Embryonic facial prominence (tissue), 1 donor: Measurements from ENCODE around the gene SMYD3.
A peak's percentile ranks its signal among the peaks of the same experiment; 100 is the strongest.

Experiments
- DNase-seq: peaks from one replicate; pipeline ENCODE4 v3.0.0-alpha.2; 2016; ENCODE audit errors: extremely low spot score

SMYD3 gene

DNA sequence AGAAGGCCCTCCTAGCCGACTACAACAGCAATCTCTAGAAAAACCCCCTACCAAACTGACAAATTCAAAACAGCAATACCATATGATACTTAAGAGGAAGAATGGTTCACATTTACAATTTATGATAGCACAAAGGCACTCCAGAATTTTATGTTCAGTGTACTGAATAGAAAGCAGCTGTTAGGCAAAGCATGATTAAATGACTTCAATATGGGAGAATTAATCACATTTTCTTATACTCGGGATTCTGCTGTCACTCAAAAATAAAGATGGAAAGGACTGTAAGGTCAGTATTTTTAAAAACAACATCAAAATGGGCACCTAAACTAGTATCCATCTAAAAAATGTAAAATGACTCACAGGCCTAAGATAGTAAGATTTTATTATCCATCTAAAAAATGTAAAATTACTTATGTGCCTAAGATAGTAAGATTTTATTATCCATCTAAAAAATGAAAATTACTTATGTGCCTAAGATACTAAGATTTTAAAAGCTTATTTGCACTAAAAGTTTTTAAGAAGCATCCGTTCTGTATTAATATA, 198.5 kb downstream of the SMYD3 start:
- DNase-seq, result peak; percentile 41

DNA sequence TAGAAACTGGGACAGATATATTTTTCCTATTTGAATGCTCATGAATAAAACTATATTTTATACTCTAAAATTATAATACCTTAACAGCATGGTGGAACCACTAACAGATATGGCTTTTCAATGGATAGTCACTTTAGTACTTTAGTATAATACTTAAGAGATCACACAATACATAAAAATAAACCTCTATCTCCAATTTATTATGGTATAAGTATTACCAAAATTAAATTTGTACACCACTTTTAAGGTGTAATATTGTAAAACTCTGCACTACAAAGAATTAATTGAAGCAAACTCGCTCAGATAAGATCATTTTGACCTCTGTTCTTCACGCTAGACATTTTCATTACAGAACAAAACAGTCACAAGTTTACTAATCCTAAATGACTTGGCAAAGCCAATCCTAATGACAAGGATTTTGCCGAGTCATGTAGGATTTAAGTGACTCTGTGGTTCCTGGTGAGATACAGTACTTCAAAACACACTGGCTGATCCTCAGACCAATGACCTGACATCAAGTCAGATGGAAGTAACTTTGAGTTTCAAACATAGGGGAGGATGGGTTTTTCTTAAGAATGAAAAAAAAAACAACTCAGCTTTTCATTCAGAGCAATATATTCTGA, 200.6 kb downstream of the SMYD3 start:
- no peak for DNase-seq

DNA sequence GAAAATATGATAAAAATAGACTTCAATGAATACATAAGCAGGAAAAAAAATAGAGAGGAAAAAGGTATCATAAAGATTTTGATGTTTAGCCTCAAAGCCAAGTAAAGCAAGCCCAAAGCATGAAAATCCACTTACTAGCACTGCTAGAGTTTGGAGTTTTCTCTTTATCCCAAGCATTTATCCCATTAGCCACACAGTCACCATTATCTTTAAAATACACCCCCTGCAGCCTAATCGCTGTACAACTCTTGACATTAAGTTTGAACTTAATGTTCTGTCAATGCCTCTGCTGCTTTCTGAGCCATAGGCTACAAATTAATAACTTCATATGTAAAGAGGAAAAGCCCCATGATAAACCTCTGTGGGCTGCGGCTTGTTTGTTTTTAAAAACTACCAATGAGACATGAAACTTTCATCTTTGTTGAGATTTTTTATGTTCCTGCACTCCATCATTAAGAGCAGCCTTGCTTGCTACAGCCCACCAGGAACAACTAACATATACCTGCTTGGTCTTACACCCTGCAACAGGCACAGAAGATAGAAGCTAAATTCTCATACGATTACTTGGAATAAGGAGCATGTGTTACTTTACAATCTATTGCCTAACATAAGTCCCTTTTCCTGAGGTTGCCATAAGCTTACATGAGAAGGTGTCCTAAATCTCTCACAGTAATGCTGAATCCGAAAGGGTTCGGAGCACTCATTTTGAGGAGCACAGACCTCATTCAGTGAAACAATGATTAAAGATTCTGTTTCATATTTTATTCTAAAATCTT, 202.4 kb downstream of the SMYD3 start:
- no peak for DNase-seq

DNA sequence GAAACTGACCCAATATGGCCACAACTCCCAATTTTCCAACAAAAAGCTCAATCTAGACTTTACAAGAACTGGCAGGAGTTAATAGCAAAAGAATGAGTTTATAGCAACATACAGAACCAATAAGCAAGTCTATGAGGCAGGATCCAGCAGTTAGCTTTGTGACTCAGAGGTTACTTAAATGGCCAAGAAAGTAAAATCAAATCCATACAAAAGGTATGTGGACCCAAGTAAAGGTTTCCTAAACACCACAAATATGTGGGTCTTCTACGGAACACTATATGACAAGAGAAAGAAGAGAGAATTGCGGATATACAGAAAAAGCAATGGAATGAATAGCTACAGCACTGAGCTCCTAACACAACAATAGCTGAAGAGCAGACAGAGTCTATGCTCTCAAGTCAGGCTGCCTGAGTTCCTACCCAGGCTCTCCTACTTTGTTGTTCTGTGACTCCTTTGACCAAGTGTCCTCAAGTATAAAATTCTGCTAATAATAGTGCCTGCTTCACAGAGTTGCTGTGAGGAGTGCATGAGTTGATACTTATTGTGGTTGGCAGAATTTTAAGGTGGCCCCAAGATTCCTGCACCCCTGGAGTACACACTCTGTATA, 204.3 kb downstream of the SMYD3 start:
- no peak for DNase-seq

DNA sequence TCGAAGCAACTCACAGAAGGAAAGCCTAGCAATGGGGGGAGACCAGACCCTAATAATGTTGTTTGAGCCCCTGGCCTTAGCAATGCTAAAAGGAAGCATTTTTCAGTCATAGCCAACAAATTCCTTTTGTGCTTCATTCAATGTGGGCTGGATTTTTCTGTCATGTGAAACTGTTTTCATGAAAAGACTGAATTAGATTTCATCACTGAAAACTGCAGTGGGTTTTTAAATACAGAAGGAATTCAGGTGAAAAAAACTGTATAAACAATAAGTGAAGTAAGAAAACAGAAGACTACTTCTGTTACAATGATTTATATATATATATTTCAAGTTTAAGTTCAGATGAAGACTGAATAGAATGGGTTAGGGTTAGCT, 204.8 kb downstream of the SMYD3 start:
- DNase-seq, result no peak

DNA sequence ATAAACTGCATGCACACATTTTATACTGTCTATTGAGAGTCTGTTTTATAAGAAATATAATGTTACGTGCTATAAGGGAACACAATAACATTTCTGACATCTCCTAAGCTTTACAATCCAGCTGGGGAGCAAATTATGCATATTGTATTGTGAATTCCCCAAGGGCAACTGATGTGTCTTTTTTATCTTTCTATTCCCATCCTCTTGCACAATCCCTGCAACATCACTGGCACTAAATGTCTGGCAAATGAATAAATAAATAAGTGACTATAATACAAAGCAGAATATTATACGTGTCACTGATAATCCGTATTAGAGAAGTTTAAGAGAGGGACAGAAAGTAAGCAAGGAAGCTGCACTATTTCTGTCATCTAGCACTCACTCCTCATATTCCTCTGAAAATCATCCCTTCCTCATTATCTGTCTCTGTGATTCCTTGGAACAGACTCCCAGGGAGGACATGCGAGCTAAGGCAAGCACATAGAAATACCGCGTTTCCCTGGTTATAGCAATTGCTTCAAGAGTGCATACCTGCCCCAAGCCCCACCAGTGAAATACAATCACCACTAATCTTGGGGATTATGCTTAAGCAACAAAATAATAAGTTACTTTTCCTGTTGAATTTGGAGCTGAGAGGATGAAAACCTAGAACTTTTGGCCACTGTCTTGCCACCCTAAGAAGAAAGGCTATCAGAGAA, 205.4 kb downstream of the SMYD3 start:
- no peak for DNase-seq

DNA sequence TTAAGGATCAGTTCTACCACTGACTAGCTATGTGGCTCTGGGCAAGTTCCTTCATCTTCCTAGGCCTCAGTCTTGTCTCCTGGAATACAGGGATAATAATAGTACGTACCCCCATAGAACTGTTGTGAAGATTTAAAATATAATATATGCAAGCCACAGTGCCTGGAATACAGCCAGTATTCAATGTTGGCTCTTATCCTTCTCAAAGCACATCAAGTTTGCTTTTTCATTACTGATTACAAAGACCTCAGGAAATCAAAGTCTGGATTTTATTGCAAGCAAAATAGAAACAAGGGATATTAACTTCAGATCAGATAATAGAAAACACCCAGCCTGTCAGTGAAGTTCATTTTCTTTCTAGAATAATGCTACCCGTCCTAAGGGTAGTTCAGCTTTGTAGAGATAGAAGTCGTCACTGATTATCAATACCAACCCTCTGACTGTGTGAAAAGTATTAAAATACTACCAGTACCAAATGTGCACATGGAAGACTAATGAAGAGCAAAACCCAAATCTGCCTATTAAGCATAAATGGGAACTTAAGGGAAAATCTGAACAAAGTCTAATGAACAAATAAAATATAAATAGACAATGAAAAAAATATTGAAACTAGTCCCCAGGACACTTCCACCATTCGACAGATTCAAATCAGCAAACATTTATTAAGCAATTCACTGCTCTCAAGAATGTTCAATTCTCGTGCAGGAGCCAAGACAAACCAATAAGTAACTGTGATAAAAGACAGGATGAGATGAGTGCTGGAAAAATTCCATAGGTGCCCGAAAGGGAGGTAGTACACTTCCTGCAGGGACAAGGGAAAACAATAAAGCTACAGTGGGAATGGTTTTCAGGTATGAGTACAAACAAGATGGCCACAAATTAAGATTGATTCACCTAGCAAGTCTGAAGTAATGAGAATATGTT, 206.2 kb downstream of the SMYD3 start:
- DNase-seq, result no peak

DNA sequence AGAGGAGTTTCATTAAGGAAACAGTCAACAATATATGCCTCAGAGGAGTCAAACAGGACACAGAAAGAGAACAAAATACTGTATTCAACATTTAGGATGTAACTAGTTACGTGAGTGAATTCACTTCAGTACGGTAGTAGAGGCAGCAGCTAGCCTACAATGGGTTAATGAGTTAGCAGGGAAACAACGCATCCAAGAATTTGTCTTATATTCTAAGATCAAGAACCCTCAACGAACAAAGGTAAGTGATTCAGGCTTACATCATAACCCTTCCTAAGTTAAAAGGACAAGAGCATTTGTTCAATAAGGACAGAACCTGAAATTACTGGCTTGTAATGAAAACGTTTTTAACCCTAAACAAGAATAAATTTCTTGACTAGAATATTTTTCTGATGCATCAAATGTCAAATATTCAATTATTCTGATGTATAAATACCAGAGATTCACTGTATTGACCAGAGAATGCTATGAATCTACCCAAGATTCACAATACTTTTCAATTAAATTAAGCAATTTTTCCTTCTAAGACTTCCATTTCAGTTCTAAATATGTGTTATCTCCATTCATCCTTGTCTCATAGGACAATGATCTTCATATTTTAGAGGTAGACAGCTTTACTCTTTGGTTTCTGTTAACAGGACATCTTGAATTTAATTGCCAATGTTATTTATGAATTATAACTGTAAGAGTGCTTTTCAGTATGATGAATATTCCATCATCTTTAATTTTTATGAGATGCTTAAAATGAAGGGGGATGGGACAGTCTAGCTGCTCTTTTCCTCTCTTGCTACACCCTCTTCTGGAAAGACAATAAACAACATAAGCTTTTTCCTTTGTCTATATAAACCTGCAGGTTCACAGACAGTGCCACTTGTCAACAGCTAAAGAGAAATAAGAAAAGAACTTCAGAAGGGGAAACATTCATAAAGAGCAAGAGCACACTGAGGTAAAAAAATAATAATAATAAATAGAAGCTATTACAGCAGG, 209.5 kb downstream of the SMYD3 start:
- no peak for DNase-seq

DNA sequence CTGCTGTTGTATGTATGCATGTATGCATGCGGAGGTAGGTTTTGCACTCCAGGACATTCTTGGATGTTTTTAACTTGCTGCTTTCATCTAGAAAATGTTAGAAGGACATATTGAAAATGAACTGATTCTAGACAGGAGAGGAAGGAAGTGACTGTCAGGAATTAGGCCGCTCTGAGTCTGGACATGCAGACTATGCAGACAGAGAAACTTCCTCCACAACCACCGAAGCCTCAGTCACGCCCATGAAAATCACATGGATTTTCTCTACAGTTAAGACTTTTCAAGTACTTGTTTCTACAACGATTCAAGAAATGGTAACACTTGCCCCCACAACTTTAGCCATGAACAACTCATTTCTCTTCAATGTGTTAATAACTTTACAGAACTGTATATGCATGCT, 211.1 kb downstream of the SMYD3 start:
- DNase-seq, result no peak

DNA sequence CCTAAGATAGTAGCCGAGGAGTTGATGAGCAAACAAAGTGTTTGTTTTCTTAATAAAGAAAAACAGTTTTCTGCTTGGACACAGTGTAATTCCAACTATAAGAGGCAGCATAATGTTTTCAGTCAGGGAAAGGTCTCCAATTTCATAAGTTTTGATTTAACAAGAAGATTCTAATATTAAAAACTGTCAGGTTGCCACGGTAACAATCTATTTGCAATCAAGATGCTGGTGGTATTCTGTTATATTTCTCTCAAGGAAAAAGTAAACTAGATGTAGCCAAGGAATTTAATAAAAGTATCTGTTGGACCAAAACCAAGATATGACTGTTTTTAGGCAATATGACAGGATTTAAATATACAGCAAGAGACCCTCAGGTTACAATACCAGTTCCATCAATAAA, 211.7 kb downstream of the SMYD3 start:
- no peak for DNase-seq

DNA sequence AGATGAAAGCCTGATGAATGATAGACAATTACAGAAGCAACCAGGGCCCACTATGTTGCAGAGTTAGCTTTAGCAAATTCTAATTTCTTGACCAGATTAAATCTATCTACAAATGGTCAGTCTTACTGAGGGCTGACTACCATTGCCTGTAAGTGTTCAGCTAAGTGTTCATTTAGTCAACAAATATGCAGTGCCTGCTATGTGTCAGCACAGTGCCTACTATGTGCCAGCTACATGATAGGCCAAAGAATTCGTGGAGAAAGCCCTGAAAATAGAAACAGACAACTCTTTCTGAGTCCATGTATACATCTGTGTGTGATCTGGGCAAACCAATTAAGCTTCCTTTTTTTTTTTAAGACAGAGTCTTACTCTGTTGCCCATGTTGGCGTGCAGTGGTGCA, 212.8 kb downstream of the SMYD3 start:
- no peak for DNase-seq

DNA sequence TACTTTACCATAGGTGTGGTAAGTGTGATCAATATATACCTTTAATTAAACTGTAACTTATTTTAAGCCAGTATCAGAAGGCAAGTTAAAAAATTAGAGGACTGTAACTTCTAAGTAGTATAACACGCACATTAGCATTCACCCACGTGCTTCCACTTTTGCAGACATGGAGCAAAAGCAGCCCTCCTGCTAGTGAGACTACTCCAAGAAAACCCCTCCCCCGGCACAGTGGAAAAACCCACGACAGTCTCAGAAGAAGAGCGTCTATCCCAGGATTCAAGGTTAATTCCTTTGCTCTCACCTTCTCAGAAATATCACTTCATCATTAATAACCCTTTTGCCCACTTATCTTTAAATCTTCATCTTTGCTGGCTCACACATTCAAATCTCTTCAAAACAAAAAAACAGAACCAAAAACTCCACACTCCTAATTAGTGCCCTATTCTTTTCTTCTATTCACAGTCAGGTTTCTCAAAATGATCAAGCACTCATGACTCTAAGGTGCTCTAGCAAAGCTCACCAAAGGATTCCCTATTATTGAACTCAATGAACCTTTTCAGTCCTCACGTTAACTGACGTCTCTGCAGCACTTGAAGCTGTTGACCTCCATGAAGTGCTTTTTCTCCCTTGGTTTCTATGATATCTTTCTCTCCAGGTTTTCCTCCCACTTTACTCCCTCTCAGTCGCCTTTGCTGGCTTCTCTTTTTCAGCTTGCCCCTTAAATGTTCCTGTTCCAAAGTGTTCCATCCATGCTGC, 213.5 kb downstream of the SMYD3 start:
- no peak for DNase-seq

DNA sequence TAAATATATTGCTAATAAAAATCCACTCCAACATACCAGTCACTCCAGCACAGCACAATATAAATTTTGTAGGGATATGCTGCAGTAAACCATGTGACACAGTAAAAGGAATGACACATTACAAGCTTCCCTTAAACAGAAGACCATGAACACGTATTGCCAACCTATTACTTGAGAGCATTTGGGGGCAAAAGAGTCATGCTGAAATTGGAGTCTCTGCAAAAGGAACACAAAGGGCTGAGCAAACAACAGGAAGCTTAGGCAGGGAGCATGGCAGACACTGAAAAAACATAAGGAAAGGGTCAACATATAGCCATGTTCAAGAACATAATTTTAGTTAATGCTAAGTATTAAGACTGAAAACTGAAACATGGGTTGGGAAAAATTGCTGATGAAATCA, 214.5 kb downstream of the SMYD3 start:
- DNase-seq, result no peak

DNA sequence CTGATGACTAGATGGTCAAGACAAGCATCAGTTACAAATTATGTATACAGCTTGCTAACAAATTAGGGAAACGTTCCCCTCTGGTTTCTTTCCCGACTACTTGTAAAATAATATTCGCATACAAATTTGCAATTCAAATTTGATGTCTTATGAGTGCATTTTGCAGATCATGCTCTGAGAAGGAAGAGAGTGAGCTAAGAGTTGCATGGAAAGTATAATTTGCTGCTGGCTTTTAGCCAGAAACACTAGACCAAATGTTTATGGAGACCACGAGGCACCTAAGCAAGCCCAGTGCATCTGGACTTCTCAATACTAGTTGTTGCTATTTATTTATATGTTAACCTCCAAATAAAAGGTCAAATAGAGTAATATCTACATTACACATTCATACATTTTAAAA, 216.0 kb downstream of the SMYD3 start:
- DNase-seq, result no peak

DNA sequence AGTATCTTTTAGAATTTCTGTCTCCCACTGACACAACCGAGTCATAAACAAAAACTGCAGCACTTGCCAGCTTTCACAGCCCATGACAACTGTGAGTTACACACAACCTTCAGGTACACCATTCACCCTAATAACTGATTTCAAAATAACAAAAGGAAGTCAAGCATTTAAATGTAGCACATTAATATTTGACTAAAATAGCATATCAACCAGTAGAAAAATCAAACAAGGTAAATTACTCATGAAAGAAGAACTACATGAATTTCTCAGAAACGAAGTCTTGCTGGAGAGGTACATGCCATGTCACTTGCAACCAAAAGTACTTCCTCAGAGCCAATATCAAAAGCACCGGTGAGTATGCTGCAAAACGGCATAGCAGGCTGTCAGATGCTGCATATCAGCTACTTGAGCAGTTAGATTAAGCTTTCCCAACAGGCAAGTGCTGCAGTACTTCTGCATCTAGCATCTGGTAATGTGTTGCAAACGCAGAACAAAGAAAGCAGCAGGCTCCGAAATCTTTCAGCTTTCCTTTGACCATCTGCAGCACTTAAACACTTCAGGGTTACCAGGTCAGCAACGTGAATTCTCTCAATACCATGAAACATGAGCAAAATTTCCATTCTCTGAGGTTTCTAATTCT, 223.2 kb downstream of the SMYD3 start:
- no peak for DNase-seq

DNA sequence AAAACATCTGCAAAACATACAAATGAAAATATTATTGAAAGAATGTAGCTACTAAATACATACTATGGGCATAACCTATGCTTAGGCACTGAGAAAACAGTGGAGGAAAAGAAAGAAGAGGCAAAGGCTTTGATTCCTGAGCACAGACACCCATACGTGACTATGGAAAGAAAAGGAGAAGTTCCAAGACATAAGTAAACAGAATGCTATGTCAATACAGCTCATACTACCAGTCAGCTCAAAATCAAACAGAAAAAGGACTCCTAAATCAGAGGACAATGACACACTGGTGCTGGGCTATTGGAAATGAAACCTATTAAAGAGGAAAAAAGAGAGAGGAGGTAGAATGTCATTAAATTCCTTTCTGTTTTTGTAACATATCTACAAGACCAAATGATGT, 225.4 kb downstream of the SMYD3 start:
- no peak for DNase-seq

DNA sequence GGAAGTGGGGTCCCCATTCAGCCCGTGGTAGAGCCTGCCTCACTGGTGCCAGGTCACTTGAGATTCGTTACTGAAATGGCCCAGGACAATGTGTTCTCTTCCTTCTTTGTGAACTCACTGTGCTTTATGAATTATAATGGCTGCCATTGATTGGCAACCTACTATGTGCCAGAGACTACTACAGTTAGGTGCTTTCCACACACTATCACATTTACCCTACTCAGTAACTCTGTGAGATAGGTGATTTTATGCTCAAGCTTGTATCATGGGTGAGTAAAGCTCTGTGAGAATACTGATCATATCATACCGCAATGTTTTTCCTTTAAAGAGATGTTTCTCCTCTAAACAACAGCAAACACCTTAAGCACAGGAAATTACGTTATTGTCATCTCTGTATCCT, 225.9 kb downstream of the SMYD3 start:
- no peak for DNase-seq

DNA sequence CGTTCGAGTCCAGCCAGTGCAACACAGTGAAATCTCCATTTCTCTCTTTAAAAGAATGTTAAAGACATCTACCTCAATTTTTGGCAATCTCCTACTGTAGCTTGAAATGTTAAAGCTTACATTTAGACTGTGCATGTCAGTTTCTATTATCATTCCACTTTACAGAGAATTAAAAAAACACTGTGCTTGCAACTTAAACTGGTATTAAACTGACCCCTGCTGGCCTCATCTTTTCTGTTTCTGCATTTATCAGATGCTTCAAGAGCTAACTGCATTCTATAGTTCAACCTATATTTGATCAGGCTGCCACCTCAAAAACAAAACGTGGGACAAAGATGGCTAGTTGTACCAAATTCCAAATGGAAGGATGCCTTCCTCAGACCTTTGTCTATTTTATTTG, 226.5 kb downstream of the SMYD3 start:
- DNase-seq, result peak; percentile 26

DNA sequence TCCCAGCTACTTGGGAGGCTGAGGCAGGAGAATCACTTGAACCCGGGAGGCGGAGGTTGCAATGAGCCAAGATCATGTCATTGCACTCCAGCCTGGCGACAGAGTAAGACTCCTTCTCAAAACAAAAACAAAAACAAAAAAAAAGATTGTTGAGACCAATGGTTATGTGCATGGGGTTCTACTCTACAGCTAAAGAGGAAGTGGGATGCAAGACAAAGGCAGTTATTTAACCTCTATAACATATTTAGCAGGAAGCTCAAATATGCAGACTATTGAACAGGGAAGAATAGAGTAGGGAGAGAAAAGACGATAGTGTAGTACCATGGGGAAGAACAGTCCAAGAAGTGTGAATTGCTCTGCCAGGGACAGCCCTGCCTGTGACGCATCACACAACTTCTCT, 227.7 kb downstream of the SMYD3 start:
- DNase-seq, result no peak
